HCT116 (cell line): ENCODE results near the gene LIN7B.

Source experiments
- EZH2 ChIP-seq: fragments of 200-600 bp; sonication (generic); IDR thresholded peaks from 2 replicates; pipeline ENCODE4 v1.6.1; 2017; ENCODE audit warnings: antibody characterized with exemption, mixed run types
- EZH2phosphoT487 ChIP-seq: fragments of 200-600 bp; IDR thresholded peaks from 2 replicates; pipeline ENCODE4 v1.6.1; 2018; ENCODE audit warnings: antibody characterized with exemption, borderline replicate concordance
- POLR2A ChIP-seq: IDR thresholded peaks from 2 replicates; pipeline ENCODE4 v1.7.0; 2011; ENCODE audit warnings: borderline replicate concordance; ENCODE audit not compliant: insufficient read depth, insufficient read length; ENCODE audit errors: extremely low read depth
- SP1 ChIP-seq: IDR thresholded peaks from 2 replicates; pipeline ENCODE4 v1.6.1; 2012; ENCODE audit warnings: low read depth
- TF ChIP-seq, protein P1 (sequence below), 3 experiments: fragments of 200-600 bp in 1 of 3; sonication (generic) in 1 of 3; IDR thresholded peaks in 2 of 3; conservative IDR thresholded peaks in 1 of 3; 2 replicates each; pipeline ENCODE4 v1.5.1; 2012 to 2017; ENCODE audit warnings: low read depth in 2 of 3, low read length in 2 of 3, antibody characterized with exemption in 1 of 3, borderline replicate concordance in 1 of 3, control low read depth in 1 of 3, mild to moderate bottlenecking in 1 of 3, mixed read lengths in 1 of 3, mixed run types in 1 of 3, moderate library complexity in 1 of 3; ENCODE audit not compliant: insufficient read depth in 1 of 3

DNA sequence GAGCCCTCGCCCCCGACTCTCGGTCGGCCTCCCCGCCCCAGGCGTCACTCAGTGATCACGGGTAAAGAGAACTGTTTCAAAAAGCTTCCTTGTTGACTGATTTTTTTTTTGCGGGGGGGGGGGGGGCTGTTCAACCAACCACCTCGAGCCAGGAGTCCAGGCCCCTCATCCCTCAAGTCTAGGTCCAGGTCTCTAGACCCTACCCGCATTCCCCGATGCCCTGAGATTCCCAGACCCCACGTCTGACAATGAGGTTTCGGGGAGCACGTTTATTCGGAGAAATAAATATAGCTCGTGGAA is 36.7 kb downstream of the LIN7B start:
- TF ChIP-seq SP1 = no peak
- TF ChIP-seq, protein P1, sequence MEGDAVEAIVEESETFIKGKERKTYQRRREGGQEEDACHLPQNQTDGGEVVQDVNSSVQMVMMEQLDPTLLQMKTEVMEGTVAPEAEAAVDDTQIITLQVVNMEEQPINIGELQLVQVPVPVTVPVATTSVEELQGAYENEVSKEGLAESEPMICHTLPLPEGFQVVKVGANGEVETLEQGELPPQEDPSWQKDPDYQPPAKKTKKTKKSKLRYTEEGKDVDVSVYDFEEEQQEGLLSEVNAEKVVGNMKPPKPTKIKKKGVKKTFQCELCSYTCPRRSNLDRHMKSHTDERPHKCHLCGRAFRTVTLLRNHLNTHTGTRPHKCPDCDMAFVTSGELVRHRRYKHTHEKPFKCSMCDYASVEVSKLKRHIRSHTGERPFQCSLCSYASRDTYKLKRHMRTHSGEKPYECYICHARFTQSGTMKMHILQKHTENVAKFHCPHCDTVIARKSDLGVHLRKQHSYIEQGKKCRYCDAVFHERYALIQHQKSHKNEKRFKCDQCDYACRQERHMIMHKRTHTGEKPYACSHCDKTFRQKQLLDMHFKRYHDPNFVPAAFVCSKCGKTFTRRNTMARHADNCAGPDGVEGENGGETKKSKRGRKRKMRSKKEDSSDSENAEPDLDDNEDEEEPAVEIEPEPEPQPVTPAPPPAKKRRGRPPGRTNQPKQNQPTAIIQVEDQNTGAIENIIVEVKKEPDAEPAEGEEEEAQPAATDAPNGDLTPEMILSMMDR (IDR thresholded peaks at IDR 0.05 in 2 of 3, conservative IDR thresholded peaks at IDR 0.05 in 1 of 3; ENCODE audit: borderline replicate concordance in 1 of 3, insufficient read depth in 1 of 3, low read depth in 2 of 3, low read length in 2 of 3) = no peak
- TF ChIP-seq EZH2 = no peak
- TF ChIP-seq EZH2phosphoT487 = no peak
- no peak for TF ChIP-seq POLR2A
